Measurements from ENCODE around the gene LCK. TPM values are rescaled to one million over a fixed set of nuclear protein-coding genes. Genes with fewer than 3 reads are reported as not detected.

Gene LCK
- total RNA-seq, 1 experiment from 2014 or later, result not detected

DNA sequence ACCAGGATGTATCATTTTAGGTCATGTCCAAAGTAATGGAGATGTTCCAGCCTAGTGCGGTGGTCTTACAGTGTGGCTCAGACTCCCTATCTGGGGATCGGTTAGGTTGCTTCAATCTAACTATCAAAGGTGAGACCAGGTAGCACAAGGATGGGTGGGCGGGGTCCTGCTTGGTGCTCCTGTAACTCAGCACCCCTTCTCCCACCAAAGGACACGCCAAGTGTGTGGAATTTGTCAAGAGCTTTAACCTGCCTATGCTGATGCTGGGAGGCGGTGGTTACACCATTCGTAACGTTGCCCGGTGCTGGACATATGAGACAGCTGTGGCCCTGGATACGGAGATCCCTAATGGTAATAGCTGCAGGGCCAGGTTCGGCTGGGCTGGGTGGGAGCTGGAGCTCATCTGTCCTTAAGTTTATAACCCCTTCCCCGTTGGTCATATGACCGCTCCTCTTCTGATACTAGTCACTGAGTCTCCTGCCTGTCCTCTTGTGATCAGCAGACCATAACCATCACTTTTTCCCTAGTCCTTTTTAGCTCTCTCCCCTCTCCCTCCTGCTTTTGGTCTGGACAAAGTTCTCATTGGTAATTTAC lies 79.6 kb downstream of the LCK start:
- POLR2A ChIA-PET, result no interaction called here
- H3K36me3 Mint-ChIP-seq (ENCODE audit: insufficient read depth, unreplicated experiment), result peaks cover 42% of the 10 kb centered on the region
- H3K4me1 Mint-ChIP-seq (ENCODE audit: insufficient read depth, unreplicated experiment), result no peaks in the 10 kb centered on the region
- H3K4me3 Mint-ChIP-seq (ENCODE audit: unreplicated experiment), result no peak overlapping the region
- no peak overlapping the region for H3K27ac Mint-ChIP-seq (ENCODE audit: low read depth, unreplicated experiment)
- BruUV-seq (replicated peaks), result no TSS peak
- no peaks in the 10 kb centered on the region for H3K9me3 Mint-ChIP-seq (ENCODE audit: unreplicated experiment)
- no peaks in the 10 kb centered on the region for H3K27me3 Mint-ChIP-seq (ENCODE audit: insufficient read depth, unreplicated experiment)
- no peak for DNase-seq (ENCODE audit: unreplicated experiment)
- intact Hi-C loops (cut with micrococcal nuclease), result no loop called here
- no peak for TF ChIP-seq CTCF (IDR thresholded peaks at IDR 0.05; ENCODE audit: unreplicated experiment)
- CTCF ChIA-PET, result interaction anchor here (0.6 kb wide), 1 partner anchor 21 kb away, joined by 3 read pairs; no protein-coding TSS in a partner anchor

GRCh38 chr1:32331549-32331948 lies 80.5 kb downstream of the LCK start:
- no peak overlapping the region for H3K27ac Mint-ChIP-seq (ENCODE audit: low read depth, unreplicated experiment)
- H3K4me1 Mint-ChIP-seq (ENCODE audit: insufficient read depth, unreplicated experiment), result no peaks in the 10 kb centered on the region
- ChIA-PET CTCF (no interaction called here), POLR2A (no interaction called here)
- no peak for DNase-seq (ENCODE audit: unreplicated experiment)
- H3K9me3 Mint-ChIP-seq (ENCODE audit: unreplicated experiment), result no peaks in the 10 kb centered on the region
- no TSS peak for BruUV-seq (replicated peaks)
- H3K36me3 Mint-ChIP-seq (ENCODE audit: insufficient read depth, unreplicated experiment), result peaks cover 42% of the 10 kb centered on the region
- intact Hi-C loops (cut with micrococcal nuclease), result no loop called here
- H3K27me3 Mint-ChIP-seq (ENCODE audit: insufficient read depth, unreplicated experiment), result no peaks in the 10 kb centered on the region
- H3K4me3 Mint-ChIP-seq (ENCODE audit: unreplicated experiment), result no peak overlapping the region
- no peak for TF ChIP-seq CTCF (IDR thresholded peaks at IDR 0.05; ENCODE audit: unreplicated experiment)

DNA sequence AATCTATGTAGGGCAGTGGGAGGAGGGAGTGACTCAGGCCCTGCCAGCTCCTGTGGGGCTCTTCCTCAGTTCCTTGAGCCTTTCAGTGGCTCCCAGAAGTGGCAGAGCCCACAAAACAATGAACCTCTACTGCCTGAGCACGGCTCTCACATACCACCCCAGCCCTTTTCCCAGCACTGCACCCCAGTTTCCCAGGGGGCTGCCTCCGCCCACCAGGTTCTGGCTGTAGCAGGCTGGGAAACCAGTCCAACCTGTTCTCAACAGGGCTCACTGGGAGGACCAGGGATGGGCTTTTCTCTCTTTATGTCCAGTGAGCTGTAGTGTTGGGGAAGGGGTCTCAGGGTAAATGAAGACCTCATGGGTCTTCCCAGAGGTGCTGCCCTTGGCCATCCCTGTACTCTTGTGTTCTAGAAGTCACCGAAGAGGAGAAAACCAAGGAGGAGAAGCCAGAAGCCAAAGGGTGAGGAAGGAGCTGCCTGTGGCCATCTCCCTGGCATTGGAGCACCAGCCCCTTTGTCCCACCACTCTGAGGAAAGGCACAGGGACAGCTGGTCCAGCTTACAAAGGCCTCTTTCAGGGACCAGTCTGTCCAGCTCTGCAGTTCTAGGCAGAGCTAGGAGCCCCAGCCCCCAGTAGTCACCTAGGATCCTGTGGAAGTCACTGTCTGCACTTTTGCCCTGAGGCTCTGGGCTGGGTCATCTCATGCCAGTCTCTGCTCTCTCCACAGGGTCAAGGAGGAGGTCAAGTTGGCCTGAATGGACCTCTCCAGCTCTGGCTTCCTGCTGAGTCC lies 81.4 kb downstream of the LCK start:
- no TSS peak for BruUV-seq (replicated peaks)
- CTCF ChIA-PET, result interaction anchor here (1.2 kb wide), 1 partner anchor 117 kb away, joined by 5 read pairs; no protein-coding TSS in a partner anchor
- DNase-seq (ENCODE audit: unreplicated experiment), result no peak
- Mint-ChIP-seq H3K27ac (ENCODE audit: low read depth, unreplicated experiment) (no peak overlapping the region), H3K27me3 (ENCODE audit: insufficient read depth, unreplicated experiment) (no peaks in the 10 kb centered on the region), H3K36me3 (ENCODE audit: insufficient read depth, unreplicated experiment) (peaks cover 33% of the 10 kb centered on the region), H3K9me3 (ENCODE audit: unreplicated experiment) (no peaks in the 10 kb centered on the region), H3K4me1 (ENCODE audit: insufficient read depth, unreplicated experiment) (no peaks in the 10 kb centered on the region), H3K4me3 (ENCODE audit: unreplicated experiment) (no peak overlapping the region)
- intact Hi-C loops (cut with micrococcal nuclease), result no loop called here
- TF ChIP-seq CTCF (IDR thresholded peaks at IDR 0.05; ENCODE audit: unreplicated experiment), result no peak
- POLR2A ChIA-PET, result interaction anchor here (0.6 to 1.4 kb wide), 2 partner anchors 68 to 117 kb away, joined by 3 read pairs; no protein-coding TSS in a partner anchor

DNA sequence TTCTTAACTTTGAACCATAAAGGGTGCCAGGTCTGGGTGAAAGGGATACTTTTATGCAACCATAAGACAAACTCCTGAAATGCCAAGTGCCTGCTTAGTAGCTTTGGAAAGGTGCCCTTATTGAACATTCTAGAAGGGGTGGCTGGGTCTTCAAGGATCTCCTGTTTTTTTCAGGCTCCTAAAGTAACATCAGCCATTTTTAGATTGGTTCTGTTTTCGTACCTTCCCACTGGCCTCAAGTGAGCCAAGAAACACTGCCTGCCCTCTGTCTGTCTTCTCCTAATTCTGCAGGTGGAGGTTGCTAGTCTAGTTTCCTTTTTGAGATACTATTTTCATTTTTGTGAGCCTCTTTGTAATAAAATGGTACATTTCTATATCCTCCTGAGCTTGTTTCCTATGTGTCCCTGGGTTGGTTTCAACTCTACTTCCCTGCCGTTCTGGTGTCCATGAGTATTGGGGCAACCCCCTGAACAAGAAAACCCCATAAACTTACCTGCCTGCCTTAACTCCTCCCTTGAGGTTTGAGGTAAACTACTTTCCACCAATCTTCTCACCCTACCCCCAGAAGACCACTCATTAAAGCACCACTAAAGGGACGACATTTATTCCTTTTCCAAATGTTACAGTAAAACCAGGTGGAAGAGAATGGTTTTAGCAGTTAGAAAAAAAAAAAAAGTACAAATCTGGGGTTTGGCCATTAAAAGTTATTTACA lies 82.3 kb downstream of the LCK start:
- no peak overlapping the region for H3K27ac Mint-ChIP-seq (ENCODE audit: low read depth, unreplicated experiment)
- TF ChIP-seq CTCF (IDR thresholded peaks at IDR 0.05; ENCODE audit: unreplicated experiment), result no peak
- POLR2A ChIA-PET, result interaction anchor here (1.4 kb wide), 1 partner anchor 67 kb away, joined by 3 read pairs; no protein-coding TSS in a partner anchor
- no peaks in the 10 kb centered on the region for H3K27me3 Mint-ChIP-seq (ENCODE audit: insufficient read depth, unreplicated experiment)
- no peak for DNase-seq (ENCODE audit: unreplicated experiment)
- intact Hi-C loops (cut with micrococcal nuclease), result no loop called here
- peaks cover 24% of the 10 kb centered on the region for H3K36me3 Mint-ChIP-seq (ENCODE audit: insufficient read depth, unreplicated experiment)
- CTCF ChIA-PET, result interaction anchor here (1.2 kb wide), 1 partner anchor 117 kb away, joined by 5 read pairs; no protein-coding TSS in a partner anchor
- no peaks in the 10 kb centered on the region for H3K9me3 Mint-ChIP-seq (ENCODE audit: unreplicated experiment)
- no peak overlapping the region for H3K4me3 Mint-ChIP-seq (ENCODE audit: unreplicated experiment)
- H3K4me1 Mint-ChIP-seq (ENCODE audit: insufficient read depth, unreplicated experiment), result no peaks in the 10 kb centered on the region
- TSS peak; percentile 83 for BruUV-seq (replicated peaks)
